ENCODE results near the gene ARRDC1.
"Not testable (repeated sequence)": the region's sequence is repeated elsewhere in the genome, so short reads cannot be mapped to it uniquely, and the experiment has no call there.

Gene ARRDC1

DNA sequence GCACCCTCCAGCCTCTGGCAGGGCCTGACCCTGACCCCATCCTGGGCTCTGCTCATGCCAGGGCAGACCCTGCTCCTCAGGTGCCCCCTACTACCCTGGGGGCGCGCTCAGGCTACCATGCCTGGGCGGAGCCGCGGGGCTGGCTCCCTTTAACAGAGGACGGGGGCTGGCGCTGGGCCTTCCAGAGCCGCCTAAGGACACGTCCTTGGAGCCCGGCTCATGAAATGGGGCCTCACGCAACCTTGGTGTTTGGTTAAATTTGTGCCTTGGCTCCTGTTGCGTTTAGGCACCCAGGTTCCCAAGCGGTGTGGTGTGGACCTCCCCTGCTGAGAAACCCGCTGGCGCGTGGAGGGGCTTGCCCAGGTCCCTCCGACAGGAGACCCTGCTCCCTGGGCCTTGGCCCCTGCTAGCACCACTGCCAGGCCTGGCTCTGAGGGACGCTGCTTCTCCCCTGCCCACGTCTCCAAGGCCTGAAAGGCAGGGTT is 9.9 kb downstream of the ARRDC1 start:
- DNase-seq (ENCODE audit: extremely low read depth, low read depth): no peak

DNA sequence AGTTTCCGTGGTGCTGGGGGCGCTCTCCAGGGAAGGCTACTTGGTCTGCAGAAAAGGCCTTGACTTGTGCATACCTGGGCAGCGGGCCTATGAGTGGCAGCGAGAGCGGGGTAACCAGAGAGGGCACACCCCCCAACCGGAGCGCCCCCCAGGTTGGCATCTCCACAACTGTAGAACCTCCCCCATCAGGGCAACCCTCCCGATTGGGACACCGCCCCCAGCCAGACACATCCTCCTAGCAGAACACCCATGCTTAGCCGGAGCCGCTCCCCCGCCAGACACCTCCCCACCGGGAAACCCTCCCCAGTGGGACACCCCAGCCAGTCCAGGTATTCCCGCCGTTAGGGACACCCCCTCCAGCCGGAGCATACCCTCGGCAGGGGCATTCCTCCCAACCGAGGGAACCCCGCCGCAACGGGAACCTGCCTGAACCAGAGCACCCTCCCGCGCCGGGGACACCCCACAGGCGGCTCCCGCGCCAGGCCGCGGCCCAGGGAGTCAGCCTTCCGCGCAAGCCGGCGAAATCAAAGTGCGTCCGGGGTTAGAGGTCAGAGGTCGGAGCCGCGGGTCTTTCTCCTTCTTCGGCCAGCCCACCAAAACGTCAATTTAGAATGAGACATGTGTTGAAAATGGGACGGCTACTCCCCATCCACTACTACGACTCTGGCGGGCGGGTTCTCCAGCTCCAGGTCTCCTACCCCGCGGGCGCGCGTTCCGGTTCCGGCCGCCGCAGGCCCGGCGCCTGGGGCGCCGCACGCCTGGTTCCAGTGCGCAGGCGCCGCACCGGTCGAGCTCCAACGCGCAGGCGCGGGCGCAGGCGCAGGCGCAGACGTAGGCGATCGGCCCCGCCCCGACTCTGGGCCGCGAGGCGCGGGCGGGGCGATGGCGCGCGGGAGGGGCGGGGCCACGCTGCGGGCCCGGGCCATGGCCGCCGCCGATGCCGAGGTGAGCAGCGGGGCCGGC is 12.9 kb downstream of the ARRDC1 start, which contains the start of gene EHMT1:
TSS of gene EHMT1 (plus strand) at position 901 of the 963 bp plus-strand sequence. CDS start at position 925, 24 bp downstream.
- DNase-seq (ENCODE audit: extremely low read depth, low read depth): peak; percentile 54
- TF ChIP-seq, protein P1, sequence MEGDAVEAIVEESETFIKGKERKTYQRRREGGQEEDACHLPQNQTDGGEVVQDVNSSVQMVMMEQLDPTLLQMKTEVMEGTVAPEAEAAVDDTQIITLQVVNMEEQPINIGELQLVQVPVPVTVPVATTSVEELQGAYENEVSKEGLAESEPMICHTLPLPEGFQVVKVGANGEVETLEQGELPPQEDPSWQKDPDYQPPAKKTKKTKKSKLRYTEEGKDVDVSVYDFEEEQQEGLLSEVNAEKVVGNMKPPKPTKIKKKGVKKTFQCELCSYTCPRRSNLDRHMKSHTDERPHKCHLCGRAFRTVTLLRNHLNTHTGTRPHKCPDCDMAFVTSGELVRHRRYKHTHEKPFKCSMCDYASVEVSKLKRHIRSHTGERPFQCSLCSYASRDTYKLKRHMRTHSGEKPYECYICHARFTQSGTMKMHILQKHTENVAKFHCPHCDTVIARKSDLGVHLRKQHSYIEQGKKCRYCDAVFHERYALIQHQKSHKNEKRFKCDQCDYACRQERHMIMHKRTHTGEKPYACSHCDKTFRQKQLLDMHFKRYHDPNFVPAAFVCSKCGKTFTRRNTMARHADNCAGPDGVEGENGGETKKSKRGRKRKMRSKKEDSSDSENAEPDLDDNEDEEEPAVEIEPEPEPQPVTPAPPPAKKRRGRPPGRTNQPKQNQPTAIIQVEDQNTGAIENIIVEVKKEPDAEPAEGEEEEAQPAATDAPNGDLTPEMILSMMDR (IDR thresholded peaks at IDR 0.05; ENCODE audit: low read depth, low read length): no peak

More for the DNA sequence above, 9.9 kb downstream of the ARRDC1 start:
- TF ChIP-seq, protein P1 (IDR thresholded peaks at IDR 0.05; ENCODE audit: low read depth, low read length): no peak

DNA sequence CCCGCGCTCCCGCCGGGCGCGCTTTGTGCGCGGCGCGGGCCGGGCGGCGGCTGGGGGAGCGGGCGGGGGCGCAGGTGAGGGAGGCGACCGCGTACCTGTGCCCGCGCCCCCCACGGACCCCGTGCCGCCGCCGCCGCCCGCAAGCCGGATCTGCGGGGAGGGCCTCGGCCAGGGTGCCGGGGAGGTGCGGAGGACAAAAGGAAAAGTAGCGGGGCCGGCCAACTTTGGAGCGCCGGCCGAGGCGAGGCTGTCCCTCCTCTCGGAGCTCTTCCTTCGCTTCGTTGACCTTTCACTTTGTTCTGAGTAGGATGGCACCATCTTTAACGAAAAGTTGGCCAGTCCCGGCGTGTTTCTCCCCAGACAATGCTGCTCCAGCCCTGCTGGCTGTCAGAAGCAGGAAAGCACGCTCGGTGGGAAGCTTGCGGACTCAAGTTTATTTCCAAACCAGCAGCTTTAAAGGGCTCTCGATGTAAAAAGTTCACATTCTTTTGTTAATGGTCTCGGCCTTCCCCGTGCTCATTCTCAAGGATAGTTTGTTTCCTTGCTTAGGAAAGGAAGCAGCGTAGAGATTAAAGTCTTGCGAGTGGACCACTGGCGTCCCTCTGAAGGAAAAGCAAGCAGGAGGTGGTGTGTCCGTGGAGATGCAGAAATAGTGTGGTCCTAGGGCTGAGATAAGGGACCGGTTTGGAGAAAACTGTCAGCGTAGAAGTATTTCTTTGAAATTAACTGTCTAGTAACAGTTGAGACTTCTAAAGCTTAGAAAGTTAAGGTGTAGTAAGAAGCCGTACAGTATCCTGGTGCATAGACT is 14.0 kb downstream of the ARRDC1 start:
- TF ChIP-seq, protein P1 (IDR thresholded peaks at IDR 0.05; ENCODE audit: low read depth, low read length): no peak
- no peak for DNase-seq (ENCODE audit: extremely low read depth, low read depth)

DNA sequence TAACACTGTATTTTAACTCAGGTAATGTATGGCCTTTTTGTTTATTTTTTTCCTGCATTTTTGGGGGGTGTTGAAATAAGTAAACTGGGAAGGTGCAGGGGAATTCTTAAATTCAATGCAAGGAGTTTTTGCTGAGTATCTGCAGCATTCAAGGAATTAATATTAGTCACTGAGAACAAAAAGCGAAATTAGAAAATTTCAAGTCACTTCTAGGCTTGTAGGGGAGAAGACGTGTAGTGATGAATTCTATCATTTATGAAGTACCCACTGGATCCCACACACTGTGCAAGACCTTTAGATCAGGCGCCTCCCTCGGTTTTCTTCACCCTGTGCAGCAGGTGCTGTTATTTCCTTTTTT is 14.5 kb downstream of the ARRDC1 start:
- TF ChIP-seq, protein P1 (IDR thresholded peaks at IDR 0.05; ENCODE audit: low read depth, low read length): no peak
- DNase-seq (ENCODE audit: extremely low read depth, low read depth): no peak

DNA sequence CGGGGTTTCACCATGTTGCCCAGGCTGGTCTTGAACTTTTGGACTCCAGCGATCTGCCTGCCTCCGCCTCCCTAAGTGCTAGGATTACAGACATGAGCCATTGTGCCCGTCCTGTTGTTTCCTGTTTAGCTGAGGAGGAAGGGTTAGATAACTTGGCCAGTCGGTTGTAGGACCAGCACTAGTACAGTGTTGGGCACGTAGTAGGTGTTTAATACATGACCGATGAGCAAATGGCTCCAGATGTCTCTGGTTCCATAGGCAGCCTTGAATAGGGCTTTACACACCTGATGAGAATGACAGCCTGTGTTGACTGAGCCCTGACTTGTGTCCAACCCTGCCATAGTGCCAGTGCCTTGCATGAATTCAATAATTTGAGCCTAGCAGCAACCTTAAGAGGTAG is 15.1 kb downstream of the ARRDC1 start:
- DNase-seq (ENCODE audit: extremely low read depth, low read depth): no peak
- TF ChIP-seq, protein P1 (IDR thresholded peaks at IDR 0.05; ENCODE audit: low read depth, low read length): no peak

DNA sequence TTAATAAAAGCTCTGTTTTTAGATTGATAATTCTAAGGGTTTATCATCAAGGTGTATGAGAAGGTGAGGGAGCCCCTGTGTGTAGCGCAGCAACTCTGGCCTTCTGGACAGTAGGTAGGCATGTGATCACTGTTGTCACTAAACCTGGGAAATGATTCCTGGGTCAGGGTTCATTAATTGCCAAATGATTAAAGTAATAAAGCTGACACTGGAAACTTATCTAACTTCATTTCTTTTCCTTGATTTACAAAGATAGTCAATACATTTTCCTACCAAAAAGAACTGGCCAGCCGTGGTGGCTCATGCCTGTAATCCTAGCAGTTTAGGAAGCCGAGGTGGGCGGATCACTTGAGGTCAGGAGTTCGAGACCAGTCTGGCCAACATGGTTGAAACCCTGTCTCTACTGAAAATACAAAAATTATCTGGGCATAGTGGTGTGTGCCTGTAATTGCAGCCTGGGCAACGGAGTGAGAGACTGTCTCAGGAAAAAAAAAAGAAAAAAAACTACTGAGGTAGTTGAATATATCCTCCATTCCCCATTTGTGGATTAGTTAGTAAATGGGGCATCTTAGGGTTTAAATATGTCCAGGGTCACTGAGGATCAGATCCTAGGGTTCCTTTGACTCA is 15.8 kb downstream of the ARRDC1 start:
- DNase-seq (ENCODE audit: extremely low read depth, low read depth): no peak
- TF ChIP-seq, protein P1 (IDR thresholded peaks at IDR 0.05; ENCODE audit: low read depth, low read length): peak; percentile 20

DNA sequence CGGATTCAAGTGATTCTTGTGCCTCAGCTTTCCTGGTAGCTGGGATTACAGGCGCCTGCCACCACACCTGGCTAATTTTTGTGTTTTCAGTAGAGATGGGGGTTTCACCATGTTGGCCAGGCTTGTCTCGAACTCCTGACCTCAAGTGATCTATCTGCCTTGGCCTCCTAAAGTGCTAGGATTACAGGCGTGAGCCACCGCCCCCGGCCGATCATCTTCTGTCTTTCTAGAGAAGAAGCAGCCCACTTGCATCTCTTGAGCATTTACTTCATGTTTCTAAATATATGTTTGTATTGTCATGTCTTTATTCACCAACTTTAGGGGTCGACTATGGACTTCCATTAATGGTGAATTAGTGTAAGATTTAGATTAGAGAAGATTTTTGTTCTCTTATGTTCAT is 16.7 kb downstream of the ARRDC1 start:
- not testable (repeated sequence) for DNase-seq (ENCODE audit: extremely low read depth, low read depth)
